Dermis blood vessel endothelial cell (primary cell): ENCODE results near the gene APOBEC4. TPM values are rescaled to one million over a fixed set of nuclear protein-coding genes. Genes with fewer than 3 reads are reported as not detected.

Experiments used
- DNase-seq: peaks from one replicate; pipeline ENCODE4 v3.0.0; 2010
- total RNA-seq: library from RNA; depleted of rRNA; stranded (reverse); fragments of >200 nt; gene quantifications from 2 replicates; pipeline ENCODE4 v1.2.3, GENCODE V29; 2014

Gene APOBEC4
- total RNA-seq, 1 donor from 2014 or later = not detected

- DNase-seq = no peak
These were observed 55.3 kb downstream of the APOBEC4 start for GRCh38 chr1:183597656-183598347.

GRCh38 chr1:183596500-183596899, 56.6 kb downstream of the APOBEC4 start:
- DNase-seq = no peak

Other genes with a start within 250 kb of the APOBEC4 start
- gene NMNAT2, start 234.9 kb downstream of the APOBEC4 start, total RNA-seq = 0.28 and 0.68 TPM in 2 replicates
- gene SMG7, start 180.8 kb downstream of the APOBEC4 start, total RNA-seq = 26.7 and 44.4 TPM in 2 replicates
- gene NCF2, start 62.9 kb downstream of the APOBEC4 start, total RNA-seq = not detected in 2 replicates
- 172 and 229 TPM in 2 replicates for gene ARPC5, start 17.5 kb downstream of the APOBEC4 start, total RNA-seq
- 28.8 and 29.3 TPM in 2 replicates for gene RGL1, start 151.8 kb upstream of the APOBEC4 start, total RNA-seq